HCT116 (cell line): Measurements from ENCODE around the gene NR6A1. TPM values are rescaled to one million over a fixed set of nuclear protein-coding genes. Genes with fewer than 3 reads are reported as not detected.
"Not testable (repeated sequence)": the region's sequence is repeated elsewhere in the genome, so short reads cannot be mapped to it uniquely, and the experiment has no call there.

Experiments used
- ATAC-seq: fragments of 200-7000 bp; cut with Tn5 transposase; 2 replicates; pipeline ENCODE4 v1.9.1; 2020; ENCODE audit warnings: mild to moderate bottlenecking, moderate library complexity
- BruUV-seq: library from RNA; stranded (reverse); fragments of 400-500 nt; replicated peaks from 2 replicates; lab custom pipeline; 2021; lab: Mats Ljungman, UMichigan
- CTCF ChIA-PET: fragments of 300-600 bp; sonication (Branson Sonifier 250); formaldehyde crosslinking; loops from one replicate; lab custom pipeline; 2021; ENCODE audit warnings: antibody characterized with exemption; lab: Charles Lee
- POLR2A ChIA-PET: fragments of 300-600, 350-600 bp; sonication (Branson Sonifier 250); formaldehyde crosslinking; loops from one replicate; lab custom pipeline; 2021; ENCODE audit warnings: antibody characterized with exemption; lab: Charles Lee
- RAD21 ChIA-PET, 2 experiments: fragments of 300-600 bp; sonication (Branson Sonifier 250); formaldehyde crosslinking; loops; one replicate each; lab custom pipeline; 2023; ENCODE audit warnings: low total read pairs in 2 of 2; ENCODE audit not compliant: uncharacterized antibody in 2 of 2, unreplicated experiment in 2 of 2, low non-redundant PET in 1 of 2; lab: Charles Lee
- DNase-seq: peaks from one replicate; pipeline ENCODE4 v3.0.0-alpha.2; 2010; ENCODE audit warnings: low read depth, low spot score
- H2AFZ ChIP-seq: fragments of 200-600 bp; shearing (Covaris generic), sonication (generic); 2 replicates; pipeline ENCODE4 v1.6.1; 2017; ENCODE audit warnings: low read depth, mixed run types, mixed read lengths, antibody characterized with exemption, low read length; ENCODE audit not compliant: poor library complexity, severe bottlenecking
- H3K27ac ChIP-seq: 2 replicates; pipeline ENCODE4 v1.5.1; 2012; ENCODE audit warnings: low read depth, low read length
- H3K27me3 ChIP-seq: fragments of 200-600 bp; sonication (generic); 2 replicates; pipeline ENCODE4 v1.6.1; 2016; ENCODE audit warnings: mixed run types, low read length, mixed read lengths; ENCODE audit not compliant: insufficient read depth
- H3K36me3 ChIP-seq, 2 experiments: fragments of 200-500 bp in 1 of 2; fragments of 200-600 bp in 1 of 2; sonication (Bioruptor generic) in 1 of 2; sonication (generic) in 1 of 2; 2 replicates each; pipeline versions ENCODE4 v1.5.1 to v1.6.1; 2014 to 2016; ENCODE audit warnings: low read length in 2 of 2, inconsistent platforms in 1 of 2, mixed read lengths in 1 of 2, mixed run types in 1 of 2; ENCODE audit not compliant: insufficient read depth in 2 of 2, control insufficient read depth in 1 of 2
- H3K4me1 ChIP-seq, 2 experiments: fragments of 200-600 bp in 1 of 2; sonication (generic) in 1 of 2; 2 replicates each; pipeline versions ENCODE4 v1.5.1 to v1.6.1; 2012 to 2017; ENCODE audit warnings: low read length in 2 of 2, inconsistent platforms in 1 of 2, mild to moderate bottlenecking in 1 of 2, mixed read lengths in 1 of 2, mixed run types in 1 of 2, moderate library complexity in 1 of 2; ENCODE audit not compliant: insufficient read depth in 2 of 2, control insufficient read depth in 1 of 2
- H3K4me2 ChIP-seq: fragments of 200-600 bp; sonication (generic); 2 replicates; pipeline ENCODE4 v1.6.1; 2017; ENCODE audit warnings: mixed run types, low read length, mixed read lengths
- H3K4me3 ChIP-seq, 2 experiments: fragments of 200-600 bp in 1 of 2; sonication (generic) in 1 of 2; replicated peaks in 1 of 2; 2 replicates each; pipeline ENCODE4 v1.5.1; 2011 to 2016; ENCODE audit warnings: low read length in 2 of 2, control low read depth in 1 of 2, low read depth in 1 of 2, mild to moderate bottlenecking in 1 of 2, mixed read lengths in 1 of 2, mixed run types in 1 of 2
- H3K79me2 ChIP-seq: fragments of 200-600 bp; sonication (generic); 2 replicates; pipeline ENCODE4 v1.6.1; 2017; ENCODE audit warnings: mild to moderate bottlenecking, mixed run types, low read length, moderate library complexity, mixed read lengths; ENCODE audit not compliant: insufficient read depth
- H3K9ac ChIP-seq: fragments of 200-600 bp; sonication (generic); 2 replicates; pipeline ENCODE4 v1.6.1; 2016; ENCODE audit warnings: low read length, mixed read lengths
- H3K9me2 ChIP-seq: fragments of 200-600 bp; sonication (generic), shearing (Covaris generic); 2 replicates; pipeline ENCODE4 v1.6.1; 2017; ENCODE audit warnings: mixed run types, mild to moderate bottlenecking, moderate library complexity; ENCODE audit not compliant: insufficient read depth
- H3K9me3 ChIP-seq, 2 experiments: fragments of 200-500 bp in 1 of 2; fragments of 200-600 bp in 1 of 2; sonication (Bioruptor generic) in 1 of 2; sonication (generic) in 1 of 2; 2 replicates each; pipeline ENCODE4 v1.6.1; 2014 to 2017; ENCODE audit warnings: low read length in 2 of 2, mixed read lengths in 2 of 2, inconsistent platforms in 1 of 2, low read depth in 1 of 2, mild to moderate bottlenecking in 1 of 2, mixed run types in 1 of 2, moderate library complexity in 1 of 2; ENCODE audit not compliant: control insufficient read depth in 1 of 2, insufficient read depth in 1 of 2
- H4K20me1 ChIP-seq: fragments of 200-600 bp; sonication (generic), shearing (Covaris generic); 2 replicates; pipeline ENCODE4 v1.6.1; 2017; ENCODE audit warnings: mixed run types, mild to moderate bottlenecking, moderate library complexity; ENCODE audit not compliant: insufficient read depth
- CEBPB ChIP-seq: IDR thresholded peaks from 2 replicates; pipeline ENCODE4 v1.6.1; 2012; ENCODE audit warnings: low read depth
- CTCF ChIP-seq, 3 experiments: fragments of 200-600 bp in 1 of 3; sonication (generic) in 1 of 3; IDR thresholded peaks in 2 of 3; conservative IDR thresholded peaks in 1 of 3; 2 replicates each; pipeline ENCODE4 v1.5.1; 2012 to 2017; ENCODE audit warnings: low read depth in 2 of 3, low read length in 2 of 3, antibody characterized with exemption in 1 of 3, borderline replicate concordance in 1 of 3, control low read depth in 1 of 3, mild to moderate bottlenecking in 1 of 3, mixed read lengths in 1 of 3, mixed run types in 1 of 3, moderate library complexity in 1 of 3; ENCODE audit not compliant: insufficient read depth in 1 of 3
- ELF1 ChIP-seq: IDR thresholded peaks from 2 replicates; pipeline ENCODE4 v1.6.1; 2012; ENCODE audit warnings: low read depth, borderline replicate concordance
- EZH2 ChIP-seq: fragments of 200-600 bp; sonication (generic); IDR thresholded peaks from 2 replicates; pipeline ENCODE4 v1.6.1; 2017; ENCODE audit warnings: antibody characterized with exemption, mixed run types
- EZH2phosphoT487 ChIP-seq: fragments of 200-600 bp; IDR thresholded peaks from 2 replicates; pipeline ENCODE4 v1.6.1; 2018; ENCODE audit warnings: antibody characterized with exemption, borderline replicate concordance
- FOSL1 ChIP-seq: IDR thresholded peaks from 2 replicates; pipeline ENCODE4 v1.6.1; 2012; ENCODE audit warnings: low read depth
- JUND ChIP-seq: IDR thresholded peaks from 2 replicates; pipeline ENCODE4 v1.6.1; 2012
- POLR2A ChIP-seq: IDR thresholded peaks from 2 replicates; pipeline ENCODE4 v1.7.0; 2011; ENCODE audit warnings: borderline replicate concordance; ENCODE audit not compliant: insufficient read depth, insufficient read length; ENCODE audit errors: extremely low read depth
- SP1 ChIP-seq: IDR thresholded peaks from 2 replicates; pipeline ENCODE4 v1.6.1; 2012; ENCODE audit warnings: low read depth
- TCF7L2 ChIP-seq: IDR thresholded peaks from 2 replicates; pipeline ENCODE4 v1.7.0; 2011; ENCODE audit warnings: borderline replicate concordance, inconsistent platforms; ENCODE audit not compliant: insufficient read depth, insufficient read length; ENCODE audit errors: extremely low read depth
- intact Hi-C: fragments of 100-400 bp; cut with micrococcal nuclease; formaldehyde crosslinking; loops from 2 replicates; pipeline ENCODE4 v1.10.0; 2022
- total RNA-seq: library from RNA; stranded (reverse); gene quantifications from one replicate; pipeline ENCODE4 v1.2.1, GENCODE V29; 2021; ENCODE audit not compliant: unreplicated experiment
- TF ChIP-seq, protein P1 (sequence below): IDR thresholded peaks from 2 replicates; pipeline ENCODE4 v1.6.1; 2012; ENCODE audit warnings: low read depth

NR6A1 gene
- total RNA-seq, 1 experiment from 2014 or later = 9.9 TPM

- peak; percentile 63 for DNase-seq
- POLR2A ChIA-PET = not testable (repeated sequence)
Measured at GRCh38 chr9:124615840-124616239, 155.3 kb downstream of the NR6A1 start.

GRCh38 chr9:124615100-124615742 is 155.9 kb downstream of the NR6A1 start:
- POLR2A ChIA-PET = no interaction called here
- intact Hi-C loops = no loop called here
- TF ChIP-seq EZH2phosphoT487 = no peak
- no peak for TF ChIP-seq TCF7L2
- no peak for TF ChIP-seq CTCF (IDR thresholded peaks at IDR 0.05 in 2 of 3, conservative IDR thresholded peaks at IDR 0.05 in 1 of 3; ENCODE audit: borderline replicate concordance in 1 of 3, insufficient read depth in 1 of 3, low read depth in 2 of 3, low read length in 2 of 3)
- no peak for TF ChIP-seq POLR2A
- TF ChIP-seq JUND = no peak
- no peak for TF ChIP-seq CEBPB
- TF ChIP-seq ELF1 = no peak
- TF ChIP-seq, protein P1, sequence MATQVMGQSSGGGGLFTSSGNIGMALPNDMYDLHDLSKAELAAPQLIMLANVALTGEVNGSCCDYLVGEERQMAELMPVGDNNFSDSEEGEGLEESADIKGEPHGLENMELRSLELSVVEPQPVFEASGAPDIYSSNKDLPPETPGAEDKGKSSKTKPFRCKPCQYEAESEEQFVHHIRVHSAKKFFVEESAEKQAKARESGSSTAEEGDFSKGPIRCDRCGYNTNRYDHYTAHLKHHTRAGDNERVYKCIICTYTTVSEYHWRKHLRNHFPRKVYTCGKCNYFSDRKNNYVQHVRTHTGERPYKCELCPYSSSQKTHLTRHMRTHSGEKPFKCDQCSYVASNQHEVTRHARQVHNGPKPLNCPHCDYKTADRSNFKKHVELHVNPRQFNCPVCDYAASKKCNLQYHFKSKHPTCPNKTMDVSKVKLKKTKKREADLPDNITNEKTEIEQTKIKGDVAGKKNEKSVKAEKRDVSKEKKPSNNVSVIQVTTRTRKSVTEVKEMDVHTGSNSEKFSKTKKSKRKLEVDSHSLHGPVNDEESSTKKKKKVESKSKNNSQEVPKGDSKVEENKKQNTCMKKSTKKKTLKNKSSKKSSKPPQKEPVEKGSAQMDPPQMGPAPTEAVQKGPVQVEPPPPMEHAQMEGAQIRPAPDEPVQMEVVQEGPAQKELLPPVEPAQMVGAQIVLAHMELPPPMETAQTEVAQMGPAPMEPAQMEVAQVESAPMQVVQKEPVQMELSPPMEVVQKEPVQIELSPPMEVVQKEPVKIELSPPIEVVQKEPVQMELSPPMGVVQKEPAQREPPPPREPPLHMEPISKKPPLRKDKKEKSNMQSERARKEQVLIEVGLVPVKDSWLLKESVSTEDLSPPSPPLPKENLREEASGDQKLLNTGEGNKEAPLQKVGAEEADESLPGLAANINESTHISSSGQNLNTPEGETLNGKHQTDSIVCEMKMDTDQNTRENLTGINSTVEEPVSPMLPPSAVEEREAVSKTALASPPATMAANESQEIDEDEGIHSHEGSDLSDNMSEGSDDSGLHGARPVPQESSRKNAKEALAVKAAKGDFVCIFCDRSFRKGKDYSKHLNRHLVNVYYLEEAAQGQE = no peak
- TF ChIP-seq EZH2 = no peak

More at GRCh38 chr9:124615840-124616239, 155.3 kb downstream of the NR6A1 start:
- CTCF ChIA-PET = interaction anchor here (0.8 to 4.5 kb wide), 6 partner anchors 41 to 237 kb away, joined by 3 to 77 read pairs (median 5); partner anchors contain the start of genes NR6A1 and WDR38
- intact Hi-C loops = loop anchor here (2.0 kb wide), 1 partner anchor 149 kb away; no protein-coding TSS in a partner anchor
- not testable (repeated sequence) for H4K20me1 ChIP-seq, H3K36me3 ChIP-seq, H3K27me3 ChIP-seq, H3K9me2 ChIP-seq, BruUV-seq, H3K4me3 ChIP-seq, H2AFZ ChIP-seq, H3K9me3 ChIP-seq, H3K27ac ChIP-seq, H3K9ac ChIP-seq
- ATAC-seq = peak; percentile 64
- H3K79me2 ChIP-seq = peaks cover 13% of the 10 kb centered on the region; the same call in 1 of the 2 replicates
- TF ChIP-seq SP1 = peak; percentile 44
- peak; percentile 63 for TF ChIP-seq JUND
- peak; percentile 38; the same call in 1 of the 2 replicates for TF ChIP-seq FOSL1
- H3K4me1 ChIP-seq = peaks cover 36 to 49% of the 10 kb centered on the region in 2 experiments
- H3K4me2 ChIP-seq = peak overlapping the region; percentile 47
- RAD21 ChIA-PET = interaction anchor here (0.7 to 2.5 kb wide), 4 partner anchors 63 to 96 kb away, joined by 3 to 12 read pairs (median 4); no protein-coding TSS in a partner anchor

More at GRCh38 chr9:124615100-124615742, 155.9 kb downstream of the NR6A1 start:
- ATAC-seq (no peak), DNase-seq (no peak)
- ChIA-PET CTCF (interaction anchor here (0.8 to 4.5 kb wide), 6 partner anchors 40 to 238 kb away, joined by 3 to 77 read pairs (median 5); partner anchors contain the start of genes NR6A1 and WDR38), RAD21 (interaction anchor here (1.0 to 2.5 kb wide), 3 partner anchors 63 to 97 kb away, joined by 3 to 12 read pairs (median 4); no protein-coding TSS in a partner anchor)
- H4K20me1 ChIP-seq = no peaks in the 10 kb centered on the region
- H2AFZ ChIP-seq = no peak overlapping the region
- H3K79me2 ChIP-seq = peaks cover 13% of the 10 kb centered on the region; the same call in 1 of the 2 replicates
- no peak overlapping the region for H3K9ac ChIP-seq
- no TSS peak for BruUV-seq
- peaks cover 36 to 49% of the 10 kb centered on the region in 2 experiments for H3K4me1 ChIP-seq
- H3K4me2 ChIP-seq = peak overlapping the region; percentile 47; the same call in 1 of the 2 replicates
- H3K9me2 ChIP-seq = no peaks in the 10 kb centered on the region
- H3K36me3 ChIP-seq = no peaks in the 10 kb centered on the region
- H3K27me3 ChIP-seq = no peaks in the 10 kb centered on the region
- no peak overlapping the region for H3K27ac ChIP-seq
- H3K4me3 ChIP-seq = no peak overlapping the region
- H3K9me3 ChIP-seq = no peaks in the 10 kb centered on the region
